Activated CD4-positive, alpha-beta T cell treated with anti-CD3 and anti-CD28 coated beads, Interleukin-2, amount 50 U/mL, for 48 hours (primary cell): ENCODE data around the gene PPP1R14B.

Experiments
- DNase-seq, 2 experiments: peaks; one replicate each; pipeline ENCODE4 v3.0.0-alpha.2; 2020

Gene PPP1R14B, protein sequence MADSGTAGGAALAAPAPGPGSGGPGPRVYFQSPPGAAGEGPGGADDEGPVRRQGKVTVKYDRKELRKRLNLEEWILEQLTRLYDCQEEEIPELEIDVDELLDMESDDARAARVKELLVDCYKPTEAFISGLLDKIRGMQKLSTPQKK

GRCh38 chr11:64246871-64247728 lies at the start of gene PPP1R14B:
TSS of gene PPP1R14B (minus strand) at chr11:64246943. CDS start at chr11:64246673, 270 bp downstream.
- DNase-seq: peak; percentile 86 to 89

- no peak for DNase-seq
These were observed 49.5 kb upstream of the PPP1R14B start for GRCh38 chr11:64296236-64296635.

DNA sequence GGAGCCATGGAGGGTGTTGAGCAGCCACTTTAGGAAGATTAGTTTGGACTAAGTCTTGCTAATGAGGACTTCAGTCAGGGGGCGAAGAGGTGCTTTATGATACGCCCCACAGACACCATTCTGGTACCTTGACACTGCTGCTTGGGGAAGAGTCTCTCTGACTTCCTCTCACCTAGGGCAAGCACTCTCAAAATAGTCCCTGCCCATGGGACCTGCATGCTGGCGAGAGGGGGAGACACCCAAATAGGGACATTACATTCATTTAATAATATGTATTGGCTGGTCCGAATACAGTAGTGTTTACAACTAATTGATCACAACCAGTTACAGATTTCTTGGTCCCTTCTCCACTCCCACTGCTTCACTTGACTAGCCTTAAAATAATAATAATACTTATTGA lies 49.0 kb upstream of the PPP1R14B start:
- no peak for DNase-seq

DNA sequence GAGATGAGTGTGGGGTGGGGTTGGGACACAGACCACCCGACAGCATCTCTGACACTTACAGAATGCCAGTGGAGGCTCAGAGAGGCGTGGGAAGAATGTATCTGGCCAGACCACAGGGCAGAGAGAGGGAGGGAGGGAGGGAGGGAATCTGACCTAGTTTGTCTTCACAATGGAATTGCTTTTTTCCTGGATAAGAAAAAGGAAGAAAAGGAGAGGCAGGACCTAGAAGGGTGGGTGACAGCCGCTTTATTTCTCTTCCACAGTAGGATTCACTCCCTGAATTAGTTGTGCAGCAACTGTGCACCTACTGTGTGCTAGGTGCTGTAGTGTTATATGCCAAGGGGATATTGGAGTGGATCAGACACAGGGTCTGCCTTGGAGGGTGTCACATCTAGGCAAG lies 48.0 kb upstream of the PPP1R14B start:
- no peak for DNase-seq

GRCh38 chr11:64292460-64293254 lies 45.9 kb upstream of the PPP1R14B start:
- no peak for DNase-seq

DNA sequence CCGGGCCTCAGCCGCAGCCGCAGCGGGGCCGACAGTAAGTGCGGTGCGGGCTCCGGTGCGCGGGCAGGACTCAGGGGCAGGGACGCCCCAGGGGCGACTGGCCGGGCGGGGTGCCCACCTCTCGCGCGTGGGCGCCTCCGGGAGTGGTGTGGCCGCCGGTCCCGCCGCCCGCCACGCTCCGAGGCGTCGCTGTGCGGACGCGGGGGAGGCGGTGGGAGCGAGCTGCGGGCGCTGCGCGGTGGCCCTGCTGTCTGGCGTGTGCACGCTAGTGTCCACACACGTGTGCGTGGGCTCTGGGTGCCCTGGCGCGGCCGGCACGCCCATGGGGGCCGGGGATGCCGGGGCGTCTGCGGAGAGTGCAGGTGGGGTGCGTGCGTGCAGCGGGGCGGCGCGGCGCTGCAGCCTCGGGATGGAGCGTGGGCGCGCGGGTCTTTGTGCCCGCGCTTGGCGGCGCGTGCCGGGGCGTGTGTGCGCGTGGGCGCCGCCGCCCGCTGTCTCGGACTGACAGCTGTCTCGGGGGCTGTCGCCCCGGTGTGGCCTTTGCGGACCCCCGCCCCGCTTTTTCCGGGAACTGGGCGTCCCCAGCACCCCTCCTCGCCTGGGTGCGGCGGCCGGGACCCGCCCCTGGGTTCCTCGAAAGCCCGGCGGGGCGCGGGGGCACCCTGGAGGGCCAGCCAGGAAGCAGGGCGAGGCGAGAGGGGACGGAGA lies 45.2 kb upstream of the PPP1R14B start:
- no peak for DNase-seq

DNA sequence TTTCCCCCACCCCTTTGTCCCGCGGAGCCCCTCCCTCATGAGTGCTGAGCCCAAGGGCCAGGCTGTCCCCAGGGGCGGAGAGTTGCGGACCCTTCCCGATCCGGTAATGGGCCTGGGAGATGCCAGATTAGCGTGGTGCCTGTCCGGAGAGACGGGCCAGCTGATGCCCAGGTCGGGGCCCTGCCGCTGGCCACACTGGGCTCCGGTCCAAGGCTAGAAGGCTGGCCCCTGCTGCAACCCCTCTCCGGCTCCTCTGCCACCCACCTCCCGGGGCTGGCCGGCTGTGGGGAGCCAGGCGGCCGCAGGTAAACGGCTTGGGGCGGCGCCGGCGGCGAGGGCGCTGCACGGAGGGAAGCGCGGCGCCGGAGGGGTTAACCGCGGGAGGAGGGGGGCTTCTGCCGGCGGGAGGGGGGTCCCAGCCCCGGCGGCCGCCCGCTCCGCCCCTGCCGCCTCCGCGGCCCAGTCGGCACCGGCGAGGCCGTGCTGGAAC lies 44.6 kb upstream of the PPP1R14B start, which contains the start of gene KCNK4:
KCNK4 (plus strand) TSS at position 41 of the 490 bp plus-strand sequence. CDS start 1,717 bp downstream, outside the sequence.
- DNase-seq: no peak

- no peak for DNase-seq
These were observed 43.9 kb upstream of the PPP1R14B start for GRCh38 chr11:64290352-64291261.

DNA sequence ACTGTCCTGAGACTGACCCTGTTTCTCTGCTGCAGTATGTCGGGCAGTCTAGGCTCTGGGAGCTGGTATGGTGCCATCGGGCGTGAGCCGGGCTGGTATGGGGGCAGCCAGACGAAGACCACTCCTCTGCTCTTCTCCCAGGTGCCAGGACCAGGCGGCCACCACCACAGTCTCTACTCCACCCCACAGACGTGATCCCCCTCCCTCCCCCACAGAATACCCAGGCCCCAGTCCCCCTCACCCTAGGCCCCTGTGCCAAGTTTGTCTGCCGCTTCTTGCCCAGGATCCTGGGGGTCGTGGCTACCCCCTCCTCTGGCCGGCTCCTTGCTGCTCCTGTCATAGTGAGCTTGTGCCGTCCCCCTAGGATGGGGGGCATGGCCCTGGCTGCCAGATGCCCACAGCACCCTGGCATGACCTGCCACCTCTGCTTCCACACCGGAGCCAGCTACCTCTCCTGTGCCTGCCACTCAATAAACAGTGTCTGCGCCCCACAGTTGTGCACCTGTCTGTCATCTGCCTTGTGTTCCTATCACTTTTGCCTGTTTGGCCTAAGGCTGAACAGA lies 42.3 kb upstream of the PPP1R14B start:
- no peak for DNase-seq

DNA sequence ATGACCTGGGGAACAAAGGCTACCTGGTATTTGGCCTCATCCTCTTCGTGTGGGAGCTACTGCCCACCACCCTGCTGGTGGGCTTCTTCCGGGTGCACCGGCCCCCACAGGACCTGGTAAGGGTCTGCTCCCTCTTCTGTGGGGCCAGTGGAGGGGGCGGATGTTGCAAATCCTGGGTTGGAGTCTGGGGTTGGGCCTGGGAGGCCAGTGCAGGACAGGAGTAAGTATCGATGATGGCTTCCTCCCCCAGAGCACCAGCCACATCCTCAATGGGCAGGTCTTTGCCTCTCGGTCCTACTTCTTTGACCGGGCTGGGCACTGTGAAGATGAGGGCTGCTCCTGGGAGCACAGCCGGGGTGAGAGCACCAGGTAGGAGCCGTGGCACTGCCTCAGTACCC lies 41.6 kb upstream of the PPP1R14B start:
- no peak for DNase-seq

DNA sequence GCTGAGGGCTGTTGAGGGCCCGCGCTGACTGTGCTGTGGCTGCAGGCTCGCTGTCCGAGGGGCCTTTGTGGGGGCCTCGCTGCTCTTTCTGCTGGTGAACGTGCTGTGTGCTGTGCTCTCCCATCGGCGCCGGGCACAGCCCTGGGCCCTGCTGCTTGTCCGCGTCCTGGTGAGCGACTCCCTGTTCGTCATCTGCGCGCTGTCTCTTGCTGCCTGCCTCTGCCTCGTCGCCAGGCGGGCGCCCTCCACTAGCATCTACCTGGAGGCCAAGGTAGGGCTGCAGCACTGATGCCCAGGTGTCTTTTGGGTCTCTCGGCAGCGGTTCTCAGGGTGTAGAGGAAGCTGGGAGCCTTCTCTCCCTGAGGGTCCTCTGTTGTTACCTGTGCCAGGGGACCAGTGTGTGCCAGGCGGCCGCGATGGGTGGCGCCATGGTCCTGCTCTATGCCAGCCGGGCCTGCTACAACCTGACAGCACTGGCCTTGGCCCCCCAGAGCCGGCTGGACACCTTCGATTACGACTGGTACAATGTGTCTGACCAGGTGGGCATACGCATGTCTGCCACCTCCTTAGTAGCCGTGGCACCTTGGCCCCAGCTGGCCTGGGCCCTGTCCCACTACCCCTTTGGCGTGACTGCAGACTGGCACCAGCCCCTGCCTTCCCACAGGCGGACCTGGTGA lies 41.1 kb upstream of the PPP1R14B start:
- no peak for DNase-seq

GRCh38 chr11:64286801-64287159 lies 40.0 kb upstream of the PPP1R14B start:
- no peak for DNase-seq

DNA sequence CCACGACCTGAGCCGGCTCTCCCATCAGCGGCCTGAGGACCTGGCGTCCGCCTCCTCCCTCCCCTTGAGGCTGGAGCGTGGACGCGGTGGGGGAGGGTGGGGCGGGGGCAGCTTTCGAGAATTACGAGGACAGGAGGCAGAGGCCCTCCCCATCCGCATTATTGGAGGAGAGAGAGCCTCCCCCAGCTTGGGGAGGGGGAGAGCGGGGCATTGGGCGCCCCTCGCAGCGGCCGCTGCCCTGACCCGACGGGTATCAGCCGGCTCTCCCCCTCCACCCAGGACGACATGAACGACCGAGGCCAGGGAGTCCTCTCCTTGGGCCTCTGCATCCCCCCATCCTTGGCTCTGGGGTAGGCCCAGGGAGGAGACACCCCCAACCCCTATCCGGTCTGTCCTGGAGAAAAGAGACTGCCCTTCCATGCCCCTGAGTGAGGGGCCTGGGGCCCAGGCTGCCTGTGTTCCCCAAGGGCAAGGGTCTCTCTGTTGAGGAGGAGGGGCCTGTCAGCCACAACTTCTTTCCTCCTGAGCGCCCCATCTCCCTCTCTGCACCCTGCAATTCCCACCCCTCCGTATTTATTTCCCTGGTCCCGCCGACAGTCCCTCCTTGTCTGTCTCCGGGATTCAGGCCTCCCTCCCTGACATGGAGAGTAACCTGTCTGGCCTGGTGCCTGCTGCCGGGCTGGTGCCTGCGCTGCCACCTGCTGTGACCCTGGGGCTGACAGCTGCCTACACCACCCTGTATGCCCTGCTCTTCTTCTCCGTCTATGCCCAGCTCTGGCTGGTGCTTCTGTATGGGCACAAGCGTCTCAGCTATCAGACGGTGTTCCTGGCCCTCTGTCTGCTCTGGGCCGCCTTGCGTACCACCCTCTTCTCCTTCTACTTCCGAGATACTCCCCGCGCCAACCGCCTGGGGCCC lies 39.4 kb upstream of the PPP1R14B start:
- peak in 1 of 2 experiments; percentile 38 for DNase-seq

DNA sequence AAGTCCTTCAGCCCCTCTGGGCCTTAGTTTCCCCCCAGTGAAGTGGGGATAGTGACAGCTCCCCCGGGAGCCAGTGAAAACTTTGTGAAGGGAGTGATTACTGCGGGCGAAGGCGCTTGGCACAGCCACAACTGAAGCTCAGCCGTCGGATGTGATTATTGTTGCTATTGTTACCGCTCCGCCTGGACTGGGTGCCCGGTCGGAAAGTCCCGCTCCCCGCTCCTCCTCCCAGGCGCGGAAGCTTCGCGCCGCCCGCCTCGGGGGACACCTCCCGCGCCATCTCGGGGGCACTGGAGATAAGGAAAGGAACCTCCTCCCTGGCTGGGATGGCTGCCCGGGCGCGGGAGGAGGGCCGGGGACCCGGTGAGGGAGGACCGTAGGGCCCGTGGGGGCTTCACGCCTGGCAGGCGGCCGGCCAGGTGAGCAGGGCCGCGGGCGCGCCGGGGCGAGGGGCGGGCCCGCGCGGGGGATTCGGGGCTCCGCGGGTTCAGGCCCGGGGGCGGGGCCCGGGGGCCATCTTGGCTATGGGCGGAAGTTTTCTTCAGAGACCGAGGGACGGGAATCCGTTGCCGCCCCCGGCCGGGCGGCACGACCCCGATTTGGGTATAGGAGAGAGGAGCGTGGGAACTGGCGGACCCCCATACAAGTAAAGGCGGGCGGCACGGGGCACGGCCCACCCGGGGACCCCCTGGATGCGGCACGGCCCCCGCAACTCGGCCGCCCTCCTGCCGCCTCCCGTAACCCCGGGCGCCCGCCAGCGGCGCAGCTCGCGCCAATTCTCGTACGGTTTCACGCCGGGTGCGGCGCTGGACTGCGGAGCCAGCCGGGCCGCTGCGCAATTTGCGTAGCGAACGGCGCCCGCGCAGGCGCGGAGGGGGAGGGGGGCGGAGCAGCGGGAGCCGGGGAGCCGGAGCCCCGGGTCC lies 38.5 kb upstream of the PPP1R14B start, which contains the start of gene GPR137:
GPR137 (plus strand) TSS at position 887 of the 923 bp plus-strand sequence. CDS start 677 bp downstream, outside the sequence.
- DNase-seq: peak; percentile 89 to 91

DNA sequence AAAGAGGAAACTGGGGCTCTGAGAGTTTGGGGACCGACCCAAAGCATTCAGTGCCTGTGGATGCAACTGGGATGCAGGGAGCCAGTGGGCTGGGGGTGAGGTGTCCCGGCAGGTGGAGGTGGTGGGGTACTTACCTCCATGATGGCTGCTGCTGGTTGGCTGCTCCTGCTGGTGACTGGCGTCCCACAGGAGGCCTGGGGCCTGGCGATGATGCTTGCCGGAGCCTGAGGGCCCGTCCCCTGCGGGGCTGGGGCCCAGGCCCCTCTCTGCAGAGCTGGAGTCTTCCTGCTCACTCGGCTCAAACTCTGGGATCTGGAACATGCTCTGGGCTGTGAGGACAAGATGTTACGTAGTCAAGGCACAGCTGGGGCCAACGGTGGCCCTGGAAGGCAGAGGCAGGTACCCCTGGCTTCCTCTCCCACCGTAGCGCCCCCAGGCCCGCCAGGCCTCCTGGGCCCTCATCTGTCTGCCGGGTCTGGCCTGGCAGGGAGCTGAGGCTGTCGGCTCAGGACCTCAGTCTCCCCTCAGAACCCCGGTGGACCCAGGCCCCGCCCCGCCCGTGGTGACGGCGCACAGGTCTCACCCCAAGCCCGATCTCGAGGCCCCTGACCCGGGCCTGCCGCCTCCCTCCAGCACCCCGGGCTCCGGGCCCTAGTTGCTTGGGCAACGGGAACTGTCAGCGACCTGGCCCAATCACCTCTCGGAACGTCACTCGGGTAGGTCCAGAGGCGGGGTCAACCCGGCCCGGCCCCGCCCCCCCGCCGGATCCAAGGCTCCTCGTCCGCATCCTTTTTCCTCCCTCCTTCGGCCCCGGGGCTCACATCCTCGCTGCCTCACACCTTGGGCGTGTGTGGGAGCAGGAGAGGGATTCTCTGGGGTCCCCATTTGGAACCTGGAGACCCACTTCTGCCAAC lies 37.6 kb upstream of the PPP1R14B start, which contains the start of gene BAD:
BAD (minus strand) TSS at position 618 of the 914 bp plus-strand sequence; CDS start at position 321, 297 bp downstream.
- peak; percentile 95 for DNase-seq

GRCh38 chr11:64283092-64283491 lies 36.3 kb upstream of the PPP1R14B start:
- no peak for DNase-seq
